Liver (tissue), 9 donors: Measurements from ENCODE around the gene LPP. TPM values are rescaled to one million over a fixed set of nuclear protein-coding genes. Genes with fewer than 3 reads are reported as not detected.

Experiments
- DNase-seq: peaks from one replicate; pipeline ENCODE4 v3.0.0-alpha.2; 2017; ENCODE audit warnings: low spot score
- H3K27ac ChIP-seq, 2 donors: one replicate each; pipeline ENCODE4 v1.7.0; 2013; ENCODE audit warnings: inconsistent platforms in 2 of 2, low read length in 2 of 2, control low read depth in 1 of 2, low read depth in 1 of 2, mild to moderate bottlenecking in 1 of 2
- H3K27me3 ChIP-seq, 4 donors: one replicate each; pipeline versions ENCODE4 v1.6.1 to v1.7.0; 2013; ENCODE audit warnings: low read length in 3 of 4, inconsistent platforms in 1 of 4, mild to moderate bottlenecking in 1 of 4, moderate library complexity in 1 of 4; ENCODE audit not compliant: control insufficient read depth in 4 of 4, insufficient read depth in 4 of 4
- H3K36me3 ChIP-seq, 4 donors: one replicate each; pipeline versions ENCODE4 v1.6.1 to v1.7.0; 2013; ENCODE audit warnings: low read length in 3 of 4, mild to moderate bottlenecking in 3 of 4, low read depth in 1 of 4, moderate library complexity in 1 of 4; ENCODE audit not compliant: control insufficient read depth in 4 of 4, insufficient read depth in 3 of 4
- H3K4me1 ChIP-seq, 4 donors: one replicate each; pipeline versions ENCODE4 v1.6.1 to v1.7.0; 2013; ENCODE audit warnings: low read length in 3 of 4, mild to moderate bottlenecking in 3 of 4, moderate library complexity in 1 of 4; ENCODE audit not compliant: control insufficient read depth in 4 of 4, insufficient read depth in 4 of 4
- H3K4me3 ChIP-seq, 3 donors: one replicate each; pipeline versions ENCODE4 v1.6.1 to v1.7.0; 2013; ENCODE audit warnings: low read length in 3 of 3, control low read depth in 1 of 3, low read depth in 1 of 3, mild to moderate bottlenecking in 1 of 3
- H3K9ac ChIP-seq, 2 donors: one replicate each; pipeline ENCODE4 v1.7.0; 2013; ENCODE audit warnings: low read length in 2 of 2, mild to moderate bottlenecking in 2 of 2, moderate library complexity in 2 of 2, control low read depth in 1 of 2, low read depth in 1 of 2
- H3K9me3 ChIP-seq, 4 donors: one replicate each; pipeline versions ENCODE4 v1.6.1 to v1.7.0; 2013; ENCODE audit warnings: low read length in 3 of 4; ENCODE audit not compliant: control insufficient read depth in 4 of 4
- ATF3 ChIP-seq: IDR thresholded peaks from 2 replicates; pipeline ENCODE4 v1.6.1; 2016; ENCODE audit warnings: antibody characterized with exemption
- CTCF ChIP-seq: fragments of 150-350 bp; IDR thresholded peaks from 2 replicates; pipeline ENCODE4 v1.5.1; 2017; ENCODE audit warnings: improper control_type of control experiment, low read depth, low read length; ENCODE audit not compliant: missing input control
- EGR1 ChIP-seq, 2 donors: IDR thresholded peaks; 2 replicates each; pipeline ENCODE4 v1.6.1; 2016 to 2018; ENCODE audit warnings: antibody characterized with exemption in 2 of 2, low read depth in 2 of 2
- FOXA1 ChIP-seq: IDR thresholded peaks from 2 replicates; pipeline ENCODE4 v1.6.1; 2016; ENCODE audit warnings: antibody characterized with exemption
- FOXA2 ChIP-seq: IDR thresholded peaks from 2 replicates; pipeline ENCODE4 v1.6.1; 2016; ENCODE audit warnings: antibody characterized with exemption
- GABPA ChIP-seq, 2 donors: IDR thresholded peaks in 1 of 2; conservative IDR thresholded peaks in 1 of 2; 2 replicates each; pipeline ENCODE4 v1.6.1; 2016; ENCODE audit warnings: antibody characterized with exemption in 2 of 2, mild to moderate bottlenecking in 1 of 2, moderate library complexity in 1 of 2
- HNF4A ChIP-seq, 2 donors: conservative IDR thresholded peaks; 2 replicates each; pipeline ENCODE4 v1.6.1; 2016; ENCODE audit warnings: antibody characterized with exemption in 2 of 2, mild to moderate bottlenecking in 2 of 2
- HNF4G ChIP-seq: IDR thresholded peaks from 2 replicates; pipeline ENCODE4 v1.6.1; 2016; ENCODE audit warnings: antibody characterized with exemption
- JUND ChIP-seq, 2 donors: IDR thresholded peaks; 2 replicates each; pipeline ENCODE4 v1.6.1; 2016; ENCODE audit warnings: antibody characterized with exemption in 2 of 2
- MAX ChIP-seq: IDR thresholded peaks from 2 replicates; pipeline ENCODE4 v1.6.1; 2016; ENCODE audit warnings: antibody characterized with exemption
- NR2F2 ChIP-seq: IDR thresholded peaks from 2 replicates; pipeline ENCODE4 v1.6.1; 2016; ENCODE audit warnings: antibody characterized with exemption
- RAD21 ChIP-seq, 2 donors: IDR thresholded peaks; 2 replicates each; pipeline ENCODE4 v1.6.1; 2016; ENCODE audit warnings: antibody characterized with exemption in 2 of 2, mild to moderate bottlenecking in 2 of 2
- REST ChIP-seq: IDR thresholded peaks from 2 replicates; pipeline ENCODE4 v1.6.1; 2016; ENCODE audit warnings: antibody characterized with exemption, mild to moderate bottlenecking
- RXRA ChIP-seq, 2 donors: IDR thresholded peaks; 2 replicates each; pipeline ENCODE4 v1.6.1; 2017 to 2018; ENCODE audit warnings: antibody characterized with exemption in 2 of 2, mild to moderate bottlenecking in 1 of 2
- SP1 ChIP-seq: IDR thresholded peaks from 2 replicates; pipeline ENCODE4 v1.6.1; 2018; ENCODE audit warnings: antibody characterized with exemption, mild to moderate bottlenecking
- TAF1 ChIP-seq: conservative IDR thresholded peaks from 2 replicates; pipeline ENCODE4 v1.6.1; 2016; ENCODE audit warnings: antibody characterized with exemption, mild to moderate bottlenecking
- YY1 ChIP-seq: IDR thresholded peaks from 2 replicates; pipeline ENCODE4 v1.6.1; 2016; ENCODE audit warnings: antibody characterized with exemption, mild to moderate bottlenecking
- ZBTB33 ChIP-seq: IDR thresholded peaks from 2 replicates; pipeline ENCODE4 v1.6.1; 2016; ENCODE audit warnings: antibody characterized with exemption
- WGBS: extraction: QIAGEN DNeasy Blood & Tissue Kit; methylation state at CpG from one replicate; pipeline ENCODE4 v1.1.7; 2013; 5-methylcytosine and 5-hydroxymethylcytosine counted together
- polyA plus RNA-seq, 2 donors: library from polyadenylated mRNA; stranded (reverse) in 1 of 2; unstranded in 1 of 2; fragments of 200-250 nt in 1 of 2; fragments of >200 nt in 1 of 2; fragmentation: Nextera tagmentation in 1 of 2; extraction: Ambion mirVana in 1 of 2; gene quantifications; one replicate each; pipeline versions ENCODE4 v1.2.1 to v1.2.3, GENCODE V29; 2013 to 2015
- total RNA-seq, 2 donors: library from RNA; depleted of rRNA; stranded (reverse); fragments of >200 nt; gene quantifications; one replicate each; pipeline ENCODE4 v1.2.3, GENCODE V29; 2014
- donor health status: healthy.
- donor health status: healthy.
- donor health status: healthy.
- donor health status: healthy.
- donor health status: healthy.

The LPP gene
- total and polyA plus RNA-seq, 4 donors = 3.3 to 53.7 (median 28.2) TPM

GRCh38 chr3:188360364-188360881 is 206.5 kb downstream of the LPP start:
- peaks cover 0 to 2% (median 0%) of the 10 kb centered on the region in 4 donors for H3K36me3 ChIP-seq
- no peak overlapping the region for H3K27ac ChIP-seq
- H3K27me3 ChIP-seq = no peaks in the 10 kb centered on the region
- no peak overlapping the region for H3K9ac ChIP-seq
- H3K4me3 ChIP-seq = no peak overlapping the region
- WGBS = 96% methylated on average over 3 of the region's 3 CpGs
- no peaks in the 10 kb centered on the region for H3K9me3 ChIP-seq
- no peak for DNase-seq
- TF ChIP-seq GABPA (IDR thresholded peaks at IDR 0.05 in 1 of 2, conservative IDR thresholded peaks at IDR 0.05 in 1 of 2) = no peak
- TF ChIP-seq YY1 = no peak
- TF ChIP-seq REST = no peak
- TF ChIP-seq JUND (IDR thresholded peaks at IDR 0.05) = no peak
- no peak for TF ChIP-seq RXRA (IDR thresholded peaks at IDR 0.05)
- TF ChIP-seq HNF4A (conservative IDR thresholded peaks at IDR 0.05) = no peak
- no peak for TF ChIP-seq NR2F2
- no peak for TF ChIP-seq ATF3
- no peak for TF ChIP-seq HNF4G
- no peak for TF ChIP-seq FOXA2
- no peak for TF ChIP-seq CTCF
- TF ChIP-seq SP1 = no peak
- no peak for TF ChIP-seq ZBTB33
- no peak for TF ChIP-seq RAD21 (IDR thresholded peaks at IDR 0.05)
- no peak for TF ChIP-seq MAX
- TF ChIP-seq EGR1 (IDR thresholded peaks at IDR 0.05; ENCODE audit: low read depth in 2 of 2) = no peak
- TF ChIP-seq TAF1 = no peak
- TF ChIP-seq FOXA1 = no peak
- peaks cover 0 to 7% (median 0%) of the 10 kb centered on the region in 4 donors for H3K4me1 ChIP-seq
